ENCODE data around the gene PCDHGA1. TPM values are rescaled to one million over a fixed set of nuclear protein-coding genes. Genes with fewer than 3 reads are reported as not detected.
"Not testable (repeated sequence)": the region's sequence is repeated elsewhere in the genome, so short reads cannot be mapped to it uniquely, and the experiment has no call there.

PCDHGA1 gene
- total RNA-seq, 4 donors from 2014 or later: 1.7 TPM; not detected in 3

GRCh38 chr5:141373673-141374317 is 43.5 kb downstream of the PCDHGA1 start, which contains the start of gene PCDHGA6:
PCDHGA6 (plus strand) TSS chr5:141373891; CDS start chr5:141374084, 193 bp downstream.
- no peak within 1 kb of the TSS for H3K27ac ChIP-seq
- H3K36me3 ChIP-seq: no peaks in the 10 kb centered on the region
- H3K27me3 ChIP-seq: no peaks in the 10 kb centered on the region
- H3K4me3 ChIP-seq: no peak within 1 kb of the TSS
- TF ChIP-seq POLR2A (IDR thresholded peaks at IDR 0.05): no peak
- peak in 2 of 6 experiments; percentile 5 to 20 for TF ChIP-seq CTCF (IDR thresholded peaks at IDR 0.05)
- peaks cover 0 to 70% (median 16%) of the 10 kb centered on the region in 4 donors for H3K9me3 ChIP-seq
- no peaks in the 10 kb centered on the region for H3K4me1 ChIP-seq
- DNase-seq: no peak

- H3K27me3 ChIP-seq: no peaks in the 10 kb centered on the region
- no peak for DNase-seq
- H3K4me1 ChIP-seq: no peaks in the 10 kb centered on the region
- TF ChIP-seq CTCF (IDR thresholded peaks at IDR 0.05): no peak
- TF ChIP-seq POLR2A (IDR thresholded peaks at IDR 0.05): no peak
- H3K27ac ChIP-seq: no peak overlapping the region
- H3K4me3 ChIP-seq: no peak overlapping the region
- no peaks in the 10 kb centered on the region for H3K36me3 ChIP-seq
- peaks cover 0 to 68% (median 16%) of the 10 kb centered on the region in 4 donors for H3K9me3 ChIP-seq
Measured at GRCh38 chr5:141374627-141375026, 44.3 kb downstream of the PCDHGA1 start.

- H3K4me3 ChIP-seq, H3K36me3 ChIP-seq, DNase-seq, H3K4me1 ChIP-seq, H3K27me3 ChIP-seq, H3K27ac ChIP-seq: not testable (repeated sequence)
- peaks cover 0 to 65% (median 16%) of the 10 kb centered on the region in 4 donors for H3K9me3 ChIP-seq
Measured at GRCh38 chr5:141375444-141376155, 45.3 kb downstream of the PCDHGA1 start.

- Histone ChIP-seq H3K36me3 (no peaks in the 10 kb centered on the region), H3K4me1 (no peaks in the 10 kb centered on the region), H3K27me3 (no peaks in the 10 kb centered on the region), H3K9me3 (peaks cover 0 to 54% (median 4%) of the 10 kb centered on the region in 4 donors), H3K4me3 (peak within 1 kb of the TSS in 2 of 4 donors; percentile 24 to 25), H3K27ac (no peak within 1 kb of the TSS)
- DNase-seq: no peak
- TF ChIP-seq POLR2A (IDR thresholded peaks at IDR 0.05): no peak
- TF ChIP-seq CTCF (IDR thresholded peaks at IDR 0.05): no peak
Measured at GRCh38 chr5:141382469-141383294, 52.4 kb downstream of the PCDHGA1 start, which contains the start of gene PCDHGA7. PCDHGA7 (plus strand) TSS chr5:141382742; CDS start chr5:141382900, 158 bp downstream.

GRCh38 chr5:141383345-141383744 is 53.0 kb downstream of the PCDHGA1 start:
- H3K4me3 ChIP-seq: no peak overlapping the region
- TF ChIP-seq CTCF (IDR thresholded peaks at IDR 0.05) (no peak), POLR2A (IDR thresholded peaks at IDR 0.05) (no peak)
- DNase-seq: no peak
- H3K27ac ChIP-seq: no peak overlapping the region
- no peaks in the 10 kb centered on the region for H3K4me1 ChIP-seq
- no peaks in the 10 kb centered on the region for H3K36me3 ChIP-seq
- peaks cover 0 to 50% (median 4%) of the 10 kb centered on the region in 4 donors for H3K9me3 ChIP-seq
- no peaks in the 10 kb centered on the region for H3K27me3 ChIP-seq
